Activated effector memory CD4-positive, alpha-beta T cell treated with anti-CD3 and anti-CD28 coated beads, Interleukin-2, amount 50 U/mL, for 16 hours (primary cell): ENCODE data around the gene RBBP8NL.

ENCODE experiments used
- DNase-seq: peaks from one replicate; pipeline ENCODE4 v3.0.0-alpha.2; 2020

The RBBP8NL gene

DNA sequence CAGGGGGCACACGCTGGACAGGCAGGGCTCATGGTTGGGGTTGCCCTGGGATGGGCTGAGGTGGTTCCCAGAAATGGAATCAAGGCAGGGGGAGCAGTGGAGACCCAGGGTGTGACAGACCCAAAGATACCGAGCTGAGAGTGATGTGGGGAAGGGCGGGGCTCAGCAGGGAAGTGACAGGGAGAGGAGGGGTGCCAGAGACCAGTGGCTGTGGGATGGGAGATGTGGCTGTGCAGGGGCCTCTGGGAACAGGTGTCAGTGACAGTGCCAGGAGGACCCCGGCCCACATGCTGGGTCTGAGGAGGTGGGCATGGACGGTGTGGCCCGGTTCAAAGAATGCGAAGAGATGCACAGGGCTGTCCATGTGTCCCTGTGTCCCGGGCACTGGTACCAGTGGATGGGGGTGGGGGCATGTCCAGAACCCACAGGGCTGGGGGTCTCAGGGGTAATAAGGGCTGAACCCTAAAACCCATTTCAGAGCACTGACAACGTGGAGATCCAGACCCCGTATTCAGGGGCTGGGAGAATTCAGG, 21.3 kb downstream of the RBBP8NL start:
- no peak for DNase-seq

DNA sequence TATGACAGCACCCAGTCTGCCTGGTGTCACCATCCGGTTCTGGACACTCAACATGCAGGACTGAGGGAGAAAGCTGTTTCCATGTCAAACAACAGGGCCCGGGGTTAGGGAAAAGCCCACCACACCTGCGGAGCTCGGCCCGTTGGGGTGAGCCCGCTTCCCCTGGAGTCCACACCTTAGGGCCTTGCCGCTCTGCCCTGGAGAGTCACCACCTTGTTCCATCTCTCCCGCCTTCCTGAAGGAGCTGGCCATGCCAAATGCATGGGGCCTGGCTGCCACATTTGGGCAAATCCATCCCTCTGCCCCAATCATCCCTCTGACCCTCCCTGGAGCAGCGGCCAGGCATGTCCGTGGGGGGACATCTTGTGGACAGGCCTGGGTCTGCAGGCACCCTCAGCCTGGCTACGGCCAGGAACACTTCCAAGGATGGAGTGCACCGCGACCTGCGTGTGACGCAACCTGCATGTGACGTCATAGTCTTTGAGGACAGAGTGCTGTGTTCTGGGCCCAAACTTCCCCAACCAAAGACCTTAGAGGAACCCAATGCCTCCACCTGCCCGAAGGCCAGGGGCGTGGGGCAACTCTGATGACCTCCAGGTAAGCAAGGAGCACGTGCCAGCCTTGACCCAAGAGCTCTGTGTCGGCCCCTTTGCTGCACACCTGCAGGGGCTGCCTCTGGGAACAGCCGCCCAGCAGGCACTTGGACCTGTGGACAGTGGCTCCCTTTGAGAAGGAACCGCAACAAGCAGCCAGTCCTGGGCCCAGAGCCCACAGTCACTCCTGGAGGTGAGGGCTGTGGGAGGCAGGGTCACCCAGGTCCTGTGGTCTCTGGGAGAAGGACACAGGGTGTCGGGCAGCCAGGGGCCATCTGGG, 22.0 kb downstream of the RBBP8NL start:
- no peak for DNase-seq

DNA sequence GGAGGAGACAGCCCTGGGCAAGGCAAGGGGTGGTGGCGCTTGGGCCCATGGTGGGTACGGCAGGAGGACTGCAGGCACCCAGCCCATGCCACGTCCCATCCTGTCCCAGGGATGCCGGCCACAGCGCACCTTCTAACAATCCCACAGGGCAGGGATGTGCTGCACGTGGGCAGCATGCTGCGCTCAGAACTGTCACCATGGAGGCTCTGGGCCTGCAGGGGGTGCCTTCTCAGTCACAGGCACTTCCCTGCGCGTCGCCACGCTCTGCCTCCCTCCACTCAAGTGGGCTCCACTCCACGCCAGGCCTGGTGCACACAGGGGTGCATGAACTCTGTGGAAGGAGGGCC, 22.6 kb downstream of the RBBP8NL start:
- no peak for DNase-seq

DNA sequence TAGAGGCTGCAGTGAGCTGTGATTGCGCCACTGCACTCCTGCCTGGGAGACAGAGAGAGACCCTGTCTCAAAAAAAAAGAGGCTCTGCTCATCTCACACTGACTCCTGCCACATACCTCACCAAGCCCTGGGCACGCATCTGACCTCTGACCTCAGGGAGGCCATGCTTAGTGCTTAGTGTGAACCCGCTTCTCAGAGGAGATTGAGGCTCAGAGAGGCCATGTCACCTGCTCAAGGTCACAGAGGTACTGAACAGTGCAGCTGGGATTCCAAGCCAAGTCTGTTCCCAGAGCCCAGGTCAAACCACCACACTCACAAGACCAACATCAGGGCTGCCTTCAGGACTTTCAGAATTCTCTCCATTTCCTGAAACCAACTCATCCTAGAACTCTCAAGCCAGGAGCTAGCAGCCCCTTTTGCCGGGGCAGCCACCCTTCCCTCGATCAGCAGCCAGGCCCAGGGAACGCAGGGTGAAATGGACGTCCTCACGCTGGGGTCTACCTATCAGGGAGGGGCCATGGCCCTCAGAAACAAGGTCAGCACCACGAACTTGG, 23.1 kb downstream of the RBBP8NL start:
- no peak for DNase-seq

DNA sequence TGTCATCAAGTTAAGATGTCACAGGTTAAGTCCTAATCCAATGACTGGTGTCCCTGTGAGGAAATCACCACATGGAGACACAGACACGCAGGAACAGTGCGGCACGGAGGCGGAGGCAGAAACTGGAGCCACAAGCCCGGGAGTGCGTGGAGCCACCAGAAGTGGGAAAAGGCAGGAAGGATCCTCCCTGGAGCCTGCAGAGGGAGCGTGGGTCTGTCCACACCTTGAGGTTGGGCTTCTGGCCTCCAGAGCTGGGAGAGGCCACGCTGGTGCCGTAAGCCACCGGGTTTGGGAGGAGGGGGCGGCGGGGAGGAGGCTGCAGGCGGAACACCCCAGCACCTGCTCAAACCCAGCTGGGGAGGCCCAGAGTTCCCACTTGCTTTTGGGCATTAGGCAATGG, 24.0 kb downstream of the RBBP8NL start:
- no peak for DNase-seq

DNA sequence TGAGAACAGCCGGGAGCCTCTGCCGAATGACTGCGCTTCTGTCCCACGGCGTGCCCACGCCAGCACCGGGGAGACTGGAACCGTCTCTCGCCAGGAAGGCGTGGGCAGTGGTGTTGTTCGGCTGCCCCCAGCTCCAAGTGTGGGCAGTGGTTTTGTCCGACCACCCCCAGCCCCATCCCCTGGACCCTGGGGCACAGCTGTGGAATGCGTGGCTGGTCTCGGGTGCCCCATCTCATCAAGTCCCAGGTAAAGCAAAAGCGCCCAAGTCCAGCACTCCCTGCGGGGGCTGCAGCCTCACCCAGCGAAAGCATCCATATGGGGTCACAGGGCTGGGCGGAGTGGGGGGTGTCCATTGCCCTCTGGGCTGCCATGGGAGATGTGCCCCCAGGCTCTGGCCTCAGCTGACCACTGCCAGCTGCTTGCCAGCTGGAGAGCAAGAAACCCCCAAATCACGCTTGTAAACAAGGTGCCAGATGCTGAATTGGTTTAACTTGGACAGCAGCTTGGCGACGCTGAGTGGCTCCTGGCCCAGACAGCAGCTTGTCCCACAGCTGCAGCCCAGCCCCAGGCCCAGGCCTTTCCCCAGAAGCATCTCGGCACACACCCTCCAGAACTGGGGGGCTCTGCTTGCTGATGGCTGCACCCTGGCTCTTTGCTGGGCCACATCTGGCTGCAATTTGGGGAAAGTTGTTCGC, 24.7 kb downstream of the RBBP8NL start:
- no peak for DNase-seq

DNA sequence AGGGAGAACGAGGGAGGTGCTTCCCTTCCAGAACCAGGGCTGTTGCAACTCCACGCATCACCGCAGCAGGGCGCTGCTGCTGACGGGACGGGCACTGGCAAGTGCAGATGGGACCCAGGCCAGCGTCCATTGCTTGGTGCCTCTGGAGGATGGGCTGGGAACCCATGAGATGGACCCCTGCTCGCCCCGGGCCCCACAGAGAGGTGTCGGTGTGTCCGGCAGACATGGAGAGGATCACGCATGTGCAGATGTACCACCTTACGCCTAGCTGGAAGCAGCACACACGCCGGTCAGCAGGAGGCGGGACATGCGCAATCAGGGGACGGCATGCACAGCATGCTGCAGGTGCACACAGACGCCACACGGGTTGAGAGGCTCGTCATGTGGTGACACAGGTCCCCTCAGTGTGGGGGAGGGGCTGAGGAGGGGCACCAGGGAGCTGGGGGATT, 26.0 kb downstream of the RBBP8NL start:
- no peak for DNase-seq

DNA sequence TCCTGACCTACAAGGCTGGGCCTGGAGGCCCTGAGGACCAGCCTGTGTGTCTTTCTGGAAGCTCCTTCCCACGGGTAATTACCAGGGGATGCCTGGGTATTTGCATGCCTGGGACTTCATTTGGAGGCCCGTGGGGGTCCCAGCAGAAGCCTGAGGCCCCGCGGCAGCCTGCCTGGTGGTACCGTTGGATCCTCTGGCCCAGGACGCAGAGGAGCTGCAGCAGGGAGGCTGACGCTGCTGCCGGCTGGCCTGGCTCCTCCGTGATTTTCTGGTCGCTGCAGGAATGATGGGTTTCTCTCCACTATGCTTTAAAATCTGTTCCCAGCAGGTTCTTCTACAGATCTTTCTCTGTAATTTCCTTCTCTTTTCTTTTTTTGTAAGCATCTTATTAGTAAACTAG, 26.8 kb downstream of the RBBP8NL start:
- DNase-seq: no peak

DNA sequence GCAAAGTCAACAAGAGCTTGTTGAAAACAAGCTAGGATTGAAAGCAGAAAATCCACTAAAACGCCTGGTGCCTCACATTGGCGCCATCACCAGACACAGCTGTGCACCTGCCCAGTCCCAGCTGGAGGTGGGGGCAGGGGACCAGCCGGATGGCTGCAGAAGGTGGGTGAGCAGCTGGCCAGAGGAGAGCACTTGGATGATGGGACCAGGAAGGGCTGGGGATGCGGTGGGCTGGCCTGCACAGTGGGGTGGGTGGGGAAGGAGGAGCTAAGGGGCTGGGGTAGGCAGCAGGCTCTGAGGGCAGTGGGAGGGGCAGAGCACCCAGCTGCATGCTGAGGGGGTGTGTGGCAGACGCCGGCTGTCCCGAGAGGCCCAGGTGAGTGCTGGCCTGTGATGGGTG, 27.3 kb downstream of the RBBP8NL start:
- DNase-seq: no peak

DNA sequence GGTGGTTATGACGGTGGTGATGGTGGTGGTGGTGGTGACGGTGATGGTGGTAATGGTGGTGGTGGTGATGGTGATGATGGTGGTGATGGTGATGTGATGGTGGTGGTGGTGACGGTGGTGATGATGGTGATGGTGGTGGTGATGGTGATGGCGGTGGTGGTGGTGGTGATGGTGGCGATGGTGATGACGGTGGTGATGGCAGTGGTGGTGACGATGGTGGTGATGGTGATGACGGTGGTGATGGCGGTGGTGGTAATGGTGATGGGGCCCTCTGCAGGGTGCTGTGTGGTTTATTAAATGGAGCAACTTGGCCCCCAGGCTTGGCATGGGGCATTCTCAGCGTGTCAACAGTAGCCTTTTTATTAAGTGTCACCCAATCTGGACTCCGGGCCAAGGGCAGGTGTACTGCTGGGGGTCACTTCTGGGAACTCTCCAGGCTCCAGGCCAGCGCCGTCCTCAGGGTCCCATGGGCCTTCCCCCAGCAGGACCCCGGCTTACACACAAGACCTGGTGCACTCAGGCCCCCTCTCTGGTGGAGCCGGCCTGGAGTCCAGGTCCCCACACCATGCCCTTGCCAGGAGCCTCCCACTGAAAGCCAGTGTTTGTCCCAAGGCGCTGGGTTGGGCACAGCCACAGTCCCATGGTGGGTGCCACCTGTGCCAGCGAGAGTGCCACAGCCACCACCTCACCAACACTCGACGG, 29.1 kb downstream of the RBBP8NL start:
- no peak for DNase-seq

DNA sequence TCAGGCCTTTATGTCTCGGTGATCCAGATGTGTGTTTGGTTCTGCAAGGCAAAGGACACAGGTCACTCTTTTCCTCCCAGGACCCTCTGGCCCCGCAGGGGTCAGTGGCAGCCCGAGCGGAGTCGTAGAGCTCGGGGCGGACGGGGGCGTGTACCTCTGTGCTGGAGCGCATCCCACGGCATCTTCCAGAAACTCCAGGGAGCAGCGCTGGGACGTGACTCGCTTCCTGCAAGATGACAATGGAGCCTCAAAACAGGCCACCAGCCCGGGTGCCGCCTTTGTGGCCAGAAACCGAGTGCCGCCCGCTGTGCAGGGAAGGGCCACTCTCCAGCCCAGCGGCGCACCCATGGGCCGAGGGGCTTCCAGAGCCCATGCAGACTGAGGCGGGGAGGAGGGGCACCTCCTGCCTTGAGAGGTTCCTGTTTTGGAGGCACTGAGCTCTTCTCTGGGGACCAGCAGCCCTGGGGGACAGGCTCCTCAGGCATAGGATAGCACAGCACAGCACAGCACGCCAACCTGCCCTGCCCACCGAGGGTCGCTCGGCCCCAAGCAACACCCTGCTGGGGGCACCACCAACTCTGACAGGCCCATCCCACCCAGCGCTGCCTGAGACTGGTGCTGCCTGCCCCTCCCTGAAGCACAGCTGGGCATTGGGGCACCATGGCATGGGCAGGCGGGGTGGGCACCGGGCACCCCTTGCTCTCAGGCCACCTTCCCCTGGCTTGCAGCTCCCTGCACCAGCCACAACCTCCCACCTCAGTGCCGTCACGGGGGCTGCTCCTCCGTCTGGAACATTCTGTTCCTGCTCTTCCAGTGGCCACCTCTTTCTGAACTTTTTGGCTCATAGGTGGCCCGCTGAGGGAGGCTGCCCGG, 30.7 kb downstream of the RBBP8NL start:
- no peak for DNase-seq

DNA sequence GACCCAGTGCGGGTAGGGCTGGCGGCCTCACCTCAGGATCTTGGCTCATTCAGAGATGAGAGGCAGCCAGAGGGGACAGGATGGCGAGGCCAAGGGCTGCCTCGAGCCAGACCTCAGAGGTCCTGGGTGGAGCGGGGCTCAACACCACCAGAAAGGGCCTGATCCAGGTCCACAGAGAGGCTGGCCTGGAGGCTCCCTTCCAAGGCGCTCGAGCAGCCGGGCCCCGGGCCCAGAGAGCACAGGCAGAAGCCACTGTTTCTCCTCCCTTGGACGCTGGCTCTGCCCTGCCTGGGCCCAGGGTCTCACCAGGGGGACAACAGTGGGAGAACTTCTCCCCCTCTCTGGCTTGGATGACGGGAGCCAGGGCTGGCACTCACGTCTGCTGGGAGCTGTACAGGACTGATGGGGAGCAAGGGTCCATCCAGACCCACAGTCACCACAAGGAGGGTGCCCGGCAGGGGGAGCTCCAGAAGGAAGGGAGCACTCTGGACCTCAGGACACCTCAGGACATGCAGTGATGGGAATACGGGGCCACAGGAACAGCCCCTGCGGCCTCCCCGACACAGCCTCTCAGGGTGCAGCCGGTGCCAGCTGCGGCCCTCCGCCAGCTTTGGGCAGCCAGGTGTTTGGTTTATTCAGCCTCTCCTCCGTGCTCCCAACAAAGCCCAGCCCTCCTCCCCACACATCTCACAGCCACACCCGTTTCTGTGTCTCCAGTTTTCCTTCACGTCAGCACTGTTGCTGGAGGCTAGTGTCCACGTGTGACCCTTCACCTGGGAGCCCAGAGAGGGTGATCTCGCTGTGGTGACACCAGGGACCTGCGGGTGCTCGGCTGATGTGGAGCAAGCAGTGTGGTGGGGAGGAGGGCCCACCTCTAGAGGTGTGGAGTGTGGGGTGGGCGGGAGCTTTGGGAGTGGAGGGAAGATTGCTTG, 31.8 kb downstream of the RBBP8NL start:
- no peak for DNase-seq

DNA sequence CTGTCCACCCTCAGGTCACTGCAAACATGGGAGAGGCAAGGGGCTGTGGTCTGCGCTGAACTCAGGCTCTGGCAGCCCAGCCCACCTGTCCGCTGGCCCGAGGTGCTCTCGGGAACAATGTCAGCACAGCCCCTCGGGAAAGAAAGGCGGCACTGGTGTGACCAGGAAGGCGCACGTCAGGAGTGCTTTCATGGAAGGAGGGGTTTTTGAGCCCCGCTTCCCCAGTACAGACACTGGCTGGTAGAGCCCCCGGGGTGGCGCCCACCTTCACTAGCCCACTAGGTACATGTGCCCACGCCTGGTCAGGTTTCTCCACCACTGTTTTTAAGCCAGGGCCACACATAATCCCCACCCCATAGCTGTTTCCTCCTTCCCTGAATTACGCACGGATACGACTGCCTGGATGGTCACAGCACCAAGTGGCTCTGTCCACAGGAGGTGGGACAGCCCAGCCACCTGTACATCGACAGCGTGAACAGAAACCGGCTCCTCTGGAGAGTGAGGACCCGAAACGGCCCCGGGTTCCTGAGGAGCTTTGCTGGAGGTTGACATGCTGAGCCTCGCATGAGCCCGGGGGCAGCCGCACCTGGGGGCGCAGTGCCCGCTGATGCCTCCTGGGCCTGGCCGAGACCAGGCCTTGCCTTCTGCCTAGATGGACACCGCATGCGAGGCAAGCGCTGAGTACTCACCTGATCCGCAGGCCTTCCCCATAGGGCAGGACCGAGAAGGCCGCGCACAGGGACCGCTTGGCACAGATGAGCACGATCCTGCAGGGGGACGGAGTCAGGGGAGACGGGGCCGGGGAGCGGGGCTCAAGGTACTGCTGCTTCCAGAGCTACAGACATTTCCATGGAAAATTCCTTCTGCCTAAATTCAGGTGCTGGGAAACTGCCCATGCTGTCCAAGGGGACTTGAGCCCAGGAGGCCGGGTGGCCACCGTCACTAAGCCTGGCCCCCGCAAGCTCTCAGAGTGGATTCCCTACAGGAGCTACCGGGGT, 32.8 kb downstream of the RBBP8NL start:
- DNase-seq: no peak

DNA sequence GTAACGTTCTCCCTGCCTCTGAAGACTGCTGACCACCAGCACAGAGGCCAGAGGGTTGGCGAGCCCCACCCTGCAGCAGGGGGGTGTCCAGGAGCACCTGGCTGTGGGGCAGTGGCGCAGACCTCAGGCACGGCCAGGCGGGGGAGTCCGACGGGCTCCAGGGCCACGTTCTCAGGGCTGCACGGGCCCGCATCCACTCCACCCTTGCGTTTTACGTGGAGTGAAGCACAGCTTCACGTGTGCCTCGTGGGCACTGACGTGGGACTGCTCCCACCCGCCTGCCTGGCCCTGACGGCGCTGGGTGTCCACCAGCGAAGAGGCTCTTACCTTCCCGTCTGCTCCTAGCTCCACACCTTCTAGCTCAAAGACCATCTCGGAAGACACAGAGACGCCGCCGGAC, 33.5 kb downstream of the RBBP8NL start:
- DNase-seq: no peak

DNA sequence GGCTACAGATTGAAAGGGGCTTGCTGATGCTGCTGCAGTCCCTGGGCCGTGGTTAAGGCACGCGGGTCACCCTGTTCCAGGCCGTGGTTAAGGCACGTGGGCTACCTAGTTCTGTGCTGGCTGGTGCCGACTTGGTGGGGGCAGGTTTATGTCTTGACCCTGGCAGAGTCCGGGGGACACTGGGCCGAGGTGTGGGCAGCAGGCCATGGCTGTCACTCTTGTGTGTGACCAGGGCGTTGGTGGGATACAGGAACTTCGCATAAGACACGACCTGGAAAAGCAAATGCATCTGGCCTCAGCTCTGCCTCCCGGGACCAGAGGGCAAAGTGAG, 34.0 kb downstream of the RBBP8NL start:
- no peak for DNase-seq

DNA sequence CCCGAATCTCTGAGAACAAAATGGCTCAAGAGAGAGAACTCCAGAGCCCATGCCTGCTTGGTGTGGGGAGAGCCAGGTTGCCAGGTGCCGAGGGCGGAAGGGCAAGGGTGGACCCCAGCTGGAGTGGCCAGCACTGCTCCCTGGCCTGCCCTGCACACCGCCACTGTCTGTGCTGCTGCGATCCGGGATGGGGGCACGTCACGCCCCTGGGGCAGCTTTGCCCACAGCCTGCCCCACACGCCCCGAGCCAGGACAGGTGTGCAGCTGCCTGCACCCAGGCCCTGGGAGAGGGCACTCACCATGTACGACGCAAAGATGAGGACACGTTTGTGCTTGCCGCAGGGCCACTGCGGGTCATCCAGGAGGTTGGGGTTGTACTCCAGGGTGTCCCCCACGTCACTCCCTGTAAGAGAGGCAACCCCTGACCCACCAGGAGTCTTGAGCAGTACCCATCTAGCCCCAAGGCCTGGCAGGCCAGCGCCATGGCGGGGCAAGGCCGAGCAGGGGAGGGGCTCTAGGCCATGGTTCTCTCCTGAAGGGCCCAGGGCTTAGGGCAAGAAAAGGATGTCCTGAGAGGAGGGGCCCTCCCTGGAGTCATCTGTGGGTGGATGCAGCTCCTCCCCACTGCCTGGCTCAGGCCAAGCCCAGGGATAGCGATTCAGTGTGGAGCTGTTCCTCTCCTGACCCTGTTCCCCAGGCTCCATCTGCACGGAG, 34.6 kb downstream of the RBBP8NL start:
- no peak for DNase-seq

DNA sequence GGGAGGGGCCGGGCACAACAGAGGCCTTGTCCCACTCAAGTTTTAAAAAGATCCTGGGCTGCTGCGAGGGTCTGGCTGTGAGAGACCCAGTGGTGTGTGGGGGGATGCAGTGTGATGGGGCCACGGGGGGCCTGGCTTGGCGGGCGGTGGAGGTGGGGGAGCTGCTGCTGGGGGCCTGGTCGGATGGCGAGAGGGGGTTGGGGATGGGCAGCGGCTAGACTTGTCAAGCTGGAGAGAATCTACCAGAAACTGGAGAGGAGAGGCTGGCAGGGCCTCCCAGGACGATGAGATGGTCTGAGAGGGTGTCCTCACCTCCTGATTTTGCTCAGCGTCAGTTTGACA, 35.3 kb downstream of the RBBP8NL start:
- DNase-seq: no peak

DNA sequence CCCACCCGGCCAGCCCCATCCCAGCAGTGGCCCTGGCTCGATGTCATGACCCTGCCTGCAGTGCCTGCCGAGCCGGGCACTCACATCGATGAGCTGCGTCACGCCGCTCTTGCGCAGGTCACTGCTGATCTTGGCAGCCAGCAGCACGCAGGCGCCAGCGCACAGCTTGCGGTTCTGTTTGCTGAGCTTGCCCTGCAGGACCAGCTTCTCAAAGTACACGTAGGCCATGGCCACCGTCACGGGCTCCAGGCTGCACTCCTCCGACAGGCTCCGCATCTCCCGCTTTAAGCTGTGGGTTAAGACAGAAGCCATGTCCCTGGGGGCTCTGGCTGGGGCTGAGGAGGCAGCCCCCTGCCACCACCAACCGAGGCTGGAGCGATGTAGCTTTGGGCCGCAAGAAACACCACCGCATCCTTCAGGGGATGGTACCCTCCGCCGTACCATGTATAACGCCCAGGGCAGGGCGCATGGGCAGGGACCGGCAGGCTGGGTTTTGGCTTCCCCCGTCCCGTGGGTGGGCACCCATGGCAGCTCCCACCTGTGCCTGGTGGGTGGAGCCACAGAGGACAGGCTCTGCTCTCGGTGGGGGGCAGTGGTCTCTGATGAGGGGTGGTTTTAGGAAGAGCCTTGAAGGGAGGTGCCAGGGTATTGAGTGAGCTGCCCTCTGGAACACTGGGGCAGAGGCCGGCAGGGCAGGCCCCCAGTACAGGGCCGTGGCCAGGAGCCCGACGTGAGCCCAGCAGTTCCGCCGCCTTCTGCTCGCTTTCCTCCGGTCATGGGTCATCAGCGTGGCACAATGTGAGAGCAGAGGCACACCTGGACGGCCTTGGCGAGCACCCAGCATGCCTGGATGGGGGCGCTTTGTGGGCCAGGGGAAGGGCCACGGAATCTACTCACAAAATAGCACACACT, 35.9 kb downstream of the RBBP8NL start:
- DNase-seq: no peak
